ENCODE results near the gene EHD4.
A peak's percentile ranks its signal among the peaks of the same experiment; 100 is the strongest.

Gene EHD4

GRCh38 chr15:41903782-41904181, 68.6 kb downstream of the EHD4 start:
- no peak for DNase-seq
- Mint-ChIP-seq H3K4me3 (no peak overlapping the region), H3K27ac (peak overlapping the region; percentile 15 to 90), H3K4me1 (ENCODE audit: low read depth in 2 of 2) (peaks cover 6 to 8% of the 10 kb centered on the region in 2 donors), H3K9me3 (no peaks in the 10 kb centered on the region), H3K27me3 (no peaks in the 10 kb centered on the region), H3K36me3 (ENCODE audit: insufficient read depth) (peaks cover 45% of the 10 kb centered on the region)
- ATAC-seq (replicated peaks): no peak

GRCh38 chr15:41901431-41901830, 70.9 kb downstream of the EHD4 start:
- H3K4me3 Mint-ChIP-seq: no peak overlapping the region
- DNase-seq (no peak), ATAC-seq (replicated peaks) (no peak)
- H3K9me3 Mint-ChIP-seq: no peaks in the 10 kb centered on the region
- no peaks in the 10 kb centered on the region for H3K27me3 Mint-ChIP-seq
- peak overlapping the region; percentile 27 to 41 for H3K27ac Mint-ChIP-seq
- H3K4me1 Mint-ChIP-seq (ENCODE audit: low read depth in 2 of 2): peaks cover 7 to 8% of the 10 kb centered on the region in 2 donors
- H3K36me3 Mint-ChIP-seq (ENCODE audit: insufficient read depth): peaks cover 56% of the 10 kb centered on the region

GRCh38 chr15:41900526-41901380, 71.6 kb downstream of the EHD4 start:
- H3K27ac Mint-ChIP-seq: peak overlapping the region; percentile 27 to 100

GRCh38 chr15:41899854-41900442, 72.4 kb downstream of the EHD4 start:
- no peak for ATAC-seq (replicated peaks)
- H3K36me3 Mint-ChIP-seq (ENCODE audit: insufficient read depth): peaks cover 65% of the 10 kb centered on the region
- no peak for DNase-seq
- H3K4me1 Mint-ChIP-seq (ENCODE audit: low read depth in 2 of 2): peaks cover 14 to 18% of the 10 kb centered on the region in 2 donors
- no peak overlapping the region for H3K4me3 Mint-ChIP-seq
- no peaks in the 10 kb centered on the region for H3K27me3 Mint-ChIP-seq
- H3K9me3 Mint-ChIP-seq: no peaks in the 10 kb centered on the region
- peak overlapping the region; percentile 32 to 100 for H3K27ac Mint-ChIP-seq

More at GRCh38 chr15:41900526-41901380, 71.6 kb downstream of the EHD4 start:
- DNase-seq (no peak), ATAC-seq (replicated peaks) (no peak)
- Mint-ChIP-seq H3K9me3 (no peaks in the 10 kb centered on the region), H3K27me3 (no peaks in the 10 kb centered on the region), H3K4me3 (no peak overlapping the region), H3K36me3 (ENCODE audit: insufficient read depth) (peaks cover 60% of the 10 kb centered on the region), H3K4me1 (ENCODE audit: low read depth in 2 of 2) (peaks cover 8 to 10% of the 10 kb centered on the region in 2 donors)

GRCh38 chr15:41897363-41897799, 75.0 kb downstream of the EHD4 start:
- Mint-ChIP-seq H3K36me3 (ENCODE audit: insufficient read depth) (peaks cover 62% of the 10 kb centered on the region), H3K4me1 (ENCODE audit: low read depth in 2 of 2) (peaks cover 29% of the 10 kb centered on the region in 2 donors), H3K27me3 (no peaks in the 10 kb centered on the region)

GRCh38 chr15:41896566-41896965, 75.8 kb downstream of the EHD4 start:
- ATAC-seq (replicated peaks): no peak
- Mint-ChIP-seq H3K9me3 (no peaks in the 10 kb centered on the region), H3K4me3 (peak overlapping the region in 1 of 2 donors; percentile 84), H3K27ac (peak overlapping the region; percentile 99 to 100), H3K36me3 (ENCODE audit: insufficient read depth) (peaks cover 57% of the 10 kb centered on the region), H3K4me1 (ENCODE audit: low read depth in 2 of 2) (peaks cover 32 to 34% of the 10 kb centered on the region in 2 donors), H3K27me3 (no peaks in the 10 kb centered on the region)
- DNase-seq: no peak

More at GRCh38 chr15:41897363-41897799, 75.0 kb downstream of the EHD4 start:
- DNase-seq: no peak
- ATAC-seq (replicated peaks): no peak
- Mint-ChIP-seq H3K9me3 (no peaks in the 10 kb centered on the region), H3K27ac (peak overlapping the region; percentile 99 to 100), H3K4me3 (no peak overlapping the region)

GRCh38 chr15:41895957-41896356, 76.4 kb downstream of the EHD4 start:
- Mint-ChIP-seq H3K4me1 (ENCODE audit: low read depth in 2 of 2) (peaks cover 32 to 34% of the 10 kb centered on the region in 2 donors), H3K27ac (peak overlapping the region; percentile 99 to 100), H3K4me3 (peak overlapping the region; percentile 22 to 84), H3K27me3 (no peaks in the 10 kb centered on the region), H3K36me3 (ENCODE audit: insufficient read depth) (peaks cover 52% of the 10 kb centered on the region), H3K9me3 (no peaks in the 10 kb centered on the region)
- ATAC-seq (replicated peaks) (no peak), DNase-seq (no peak)

- peaks cover 52% of the 10 kb centered on the region for H3K36me3 Mint-ChIP-seq (ENCODE audit: insufficient read depth)
- peaks cover 34% of the 10 kb centered on the region in 2 donors for H3K4me1 Mint-ChIP-seq (ENCODE audit: low read depth in 2 of 2)
- no peak for ATAC-seq (replicated peaks)
- no peak for DNase-seq
- H3K4me3 Mint-ChIP-seq: peak overlapping the region; percentile 81 to 84
- no peaks in the 10 kb centered on the region for H3K27me3 Mint-ChIP-seq
- peak overlapping the region; percentile 99 to 100 for H3K27ac Mint-ChIP-seq
- no peaks in the 10 kb centered on the region for H3K9me3 Mint-ChIP-seq
Measured at GRCh38 chr15:41895491-41895890, 76.9 kb downstream of the EHD4 start.

GRCh38 chr15:41894791-41895463, 77.4 kb downstream of the EHD4 start:
- H3K36me3 Mint-ChIP-seq (ENCODE audit: insufficient read depth): peaks cover 49% of the 10 kb centered on the region
- ATAC-seq (replicated peaks): peak; percentile 94
- no peaks in the 10 kb centered on the region for H3K27me3 Mint-ChIP-seq
- H3K9me3 Mint-ChIP-seq: no peaks in the 10 kb centered on the region
- H3K4me3 Mint-ChIP-seq: peak overlapping the region; percentile 81 to 84
- peak overlapping the region; percentile 99 to 100 for H3K27ac Mint-ChIP-seq
- H3K4me1 Mint-ChIP-seq (ENCODE audit: low read depth in 2 of 2): peaks cover 34 to 35% of the 10 kb centered on the region in 2 donors
- DNase-seq: peak; percentile 88 to 91 (median 91)

GRCh38 chr15:41894251-41894790, 78.0 kb downstream of the EHD4 start:
- ATAC-seq (replicated peaks) (no peak), DNase-seq (no peak)
- Mint-ChIP-seq H3K27ac (peak overlapping the region; percentile 99 to 100), H3K4me3 (peak overlapping the region; percentile 81 to 84), H3K4me1 (ENCODE audit: low read depth in 2 of 2) (peaks cover 35 to 40% of the 10 kb centered on the region in 2 donors), H3K9me3 (no peaks in the 10 kb centered on the region), H3K27me3 (no peaks in the 10 kb centered on the region), H3K36me3 (ENCODE audit: insufficient read depth) (peaks cover 43% of the 10 kb centered on the region)

- peak within 1 kb of the TSS; percentile 99 to 100 for H3K27ac Mint-ChIP-seq
- DNase-seq (no peak), ATAC-seq (replicated peaks) (no peak)
- peaks cover 38% of the 10 kb centered on the region for H3K36me3 Mint-ChIP-seq (ENCODE audit: insufficient read depth)
- no peaks in the 10 kb centered on the region for H3K27me3 Mint-ChIP-seq
- H3K4me3 Mint-ChIP-seq: peak within 1 kb of the TSS; percentile 81 to 84
- H3K4me1 Mint-ChIP-seq (ENCODE audit: low read depth in 2 of 2): peaks cover 39 to 45% of the 10 kb centered on the region in 2 donors
- H3K9me3 Mint-ChIP-seq: no peaks in the 10 kb centered on the region
Measured at GRCh38 chr15:41893422-41894250, 78.7 kb downstream of the EHD4 start, which contains the start of gene SPTBN5. SPTBN5 (minus strand) TSS chr15:41894053; CDS start chr15:41893497, 556 bp downstream.

GRCh38 chr15:41892621-41893421, 79.5 kb downstream of the EHD4 start:
- Mint-ChIP-seq H3K4me1 (ENCODE audit: low read depth in 2 of 2) (peaks cover 47 to 54% of the 10 kb centered on the region in 2 donors), H3K27ac (peak overlapping the region; percentile 99 to 100), H3K4me3 (peak overlapping the region; percentile 63 to 84), H3K36me3 (ENCODE audit: insufficient read depth) (peaks cover 30% of the 10 kb centered on the region), H3K9me3 (no peaks in the 10 kb centered on the region), H3K27me3 (no peaks in the 10 kb centered on the region)
- ATAC-seq (replicated peaks): peak; percentile 34
- DNase-seq: peak in 2 of 3 experiments; percentile 39 to 45
